Measurements from ENCODE around the gene SLC44A4. TPM values are rescaled to one million over a fixed set of nuclear protein-coding genes. Genes with fewer than 3 reads are reported as not detected.
"Not testable (repeated sequence)": the region's sequence is repeated elsewhere in the genome, so short reads cannot be mapped to it uniquely, and the experiment has no call there.

The SLC44A4 gene
- total RNA-seq, 5 donors from 2014 or later (not counting 1 experiment from before 2014, with no cell fraction given), result 0.13 to 0.96 (median 0.57) TPM; not detected in 2

GRCh38 chr6:31826793-31827285 is 52.0 kb downstream of the SLC44A4 start:
- Histone ChIP-seq H3K4me1 (ENCODE audit: control insufficient read depth in 1 of 2, extremely low read depth in 1 of 2, insufficient read depth in 2 of 2, low read length in 2 of 2) (peaks cover 17 to 48% of the 10 kb centered on the region in 2 experiments), H3K36me3 (ENCODE audit: control insufficient read depth in 2 of 2, extremely low read depth in 1 of 2, insufficient read depth in 1 of 2, low read length in 1 of 2) (no peaks in the 10 kb centered on the region), H3K27me3 (replicated peaks in 1 of 2; ENCODE audit: control insufficient read depth in 2 of 2, extremely low read depth in 1 of 2, insufficient read depth in 2 of 2, low read length in 1 of 2) (no peaks in the 10 kb centered on the region), H3K4me3 (ENCODE audit: control insufficient read depth in 1 of 2, extremely low read depth in 1 of 2, low read length in 1 of 2) (peak overlapping the region; percentile 70 to 82), H3K27ac (ENCODE audit: low read length) (peak overlapping the region; percentile 86), H3K9me3 (no peaks in the 10 kb centered on the region)
- H3K27ac Mint-ChIP-seq, result peak overlapping the region; percentile 98 to 99
- DNase-seq (peak in 5 of 35 experiments; percentile 21 to 41 (median 28)), ATAC-seq (replicated peaks in 1 of 4) (peak; percentile 4 to 18 (median 12))
- H3K27me3 Mint-ChIP-seq, result no peaks in the 10 kb centered on the region
- 0% methylated on average over 5 of the region's 13 CpGs for WGBS (ENCODE audit: insufficient coverage)
- H3K9me3 Mint-ChIP-seq, result no peaks in the 10 kb centered on the region
- ChIA-PET CTCF (interaction anchor here in 1 of 2 donors (0.8 to 1.2 kb wide), 3 partner anchors 97 to 228 kb away, joined by 3 to 4 read pairs (median 3); partner anchors contain the start of gene BAG6), POLR2A (interaction anchor here in 1 of 2 donors (0.6 to 1.2 kb wide), 3 partner anchors 8 to 285 kb away, joined by 3 to 5 read pairs (median 3); partner anchors contain the start of genes DDX39B and LSM2)
- no peaks in the 10 kb centered on the region for H3K36me3 Mint-ChIP-seq
- H3K4me3 Mint-ChIP-seq, result peak overlapping the region; percentile 86 to 92 (median 92)
- peaks cover 40 to 54% (median 40%) of the 10 kb centered on the region in 3 donors for H3K4me1 Mint-ChIP-seq

GRCh38 chr6:31825553-31825952 is 53.2 kb downstream of the SLC44A4 start:
- CTCF ChIA-PET, result no interaction called here
- H3K4me3 Mint-ChIP-seq, result peak overlapping the region in 1 of 3 donors; percentile 86
- H3K27ac Mint-ChIP-seq, result peak overlapping the region; percentile 98 to 99
- no CpG with 5 or more reads among the region's 4 CpGs for WGBS (ENCODE audit: insufficient coverage)
- no peaks in the 10 kb centered on the region for H3K36me3 ChIP-seq (ENCODE audit: control insufficient read depth in 2 of 2, extremely low read depth in 1 of 2, insufficient read depth in 1 of 2, low read length in 1 of 2)
- no peaks in the 10 kb centered on the region for H3K27me3 Mint-ChIP-seq
- no peak for DNase-seq
- no peaks in the 10 kb centered on the region for H3K9me3 Mint-ChIP-seq
- peak overlapping the region; percentile 8 for H3K27ac ChIP-seq (ENCODE audit: low read length)
- H3K9me3 ChIP-seq, result no peaks in the 10 kb centered on the region
- peaks cover 39 to 57% (median 40%) of the 10 kb centered on the region in 3 donors for H3K4me1 Mint-ChIP-seq
- no peaks in the 10 kb centered on the region for H3K27me3 ChIP-seq (replicated peaks in 1 of 2; ENCODE audit: control insufficient read depth in 2 of 2, extremely low read depth in 1 of 2, insufficient read depth in 2 of 2, low read length in 1 of 2)
- H3K36me3 Mint-ChIP-seq, result no peaks in the 10 kb centered on the region
- no peak for ATAC-seq (replicated peaks in 1 of 4)
- H3K4me1 ChIP-seq (ENCODE audit: control insufficient read depth in 1 of 2, extremely low read depth in 1 of 2, insufficient read depth in 2 of 2, low read length in 2 of 2), result peaks cover 12 to 47% of the 10 kb centered on the region in 2 experiments
- H3K4me3 ChIP-seq (ENCODE audit: control insufficient read depth in 1 of 2, extremely low read depth in 1 of 2, low read length in 1 of 2), result no peak overlapping the region
- POLR2A ChIA-PET, result interaction anchor here in 1 of 2 donors (0.6 to 0.7 kb wide), 2 partner anchors 17 to 237 kb away, joined by 3 read pairs; no protein-coding TSS in a partner anchor

GRCh38 chr6:31823592-31824196 is 55.1 kb downstream of the SLC44A4 start:
- ChIA-PET CTCF (interaction anchor here in 1 of 2 donors (0.6 to 1.9 kb wide), 3 partner anchors 12 to 226 kb away, joined by 3 to 6 read pairs (median 3); partner anchors contain the start of gene LSM2), POLR2A (interaction anchor here (0.5 to 0.6 kb wide), 2 partner anchors 11 to 310 kb away, joined by 3 to 6 read pairs; no protein-coding TSS in a partner anchor)
- Mint-ChIP-seq H3K27ac (peak overlapping the region; percentile 52 to 64), H3K4me3 (peak overlapping the region in 1 of 3 donors; percentile 6), H3K4me1 (peaks cover 29 to 62% (median 45%) of the 10 kb centered on the region in 3 donors)
- H3K27me3 ChIP-seq (replicated peaks in 1 of 2; ENCODE audit: control insufficient read depth in 2 of 2, extremely low read depth in 1 of 2, insufficient read depth in 2 of 2, low read length in 1 of 2); ATAC-seq (replicated peaks in 1 of 4); H3K27ac ChIP-seq (ENCODE audit: low read length); H3K4me3 ChIP-seq (ENCODE audit: control insufficient read depth in 1 of 2, extremely low read depth in 1 of 2, low read length in 1 of 2); H3K9me3 Mint-ChIP-seq; H3K36me3 ChIP-seq (ENCODE audit: control insufficient read depth in 2 of 2, extremely low read depth in 1 of 2, insufficient read depth in 1 of 2, low read length in 1 of 2); H3K27me3 Mint-ChIP-seq; DNase-seq; H3K36me3 Mint-ChIP-seq; H3K9me3 ChIP-seq: not testable (repeated sequence)
- no CpG with 5 or more reads among the region's 9 CpGs for WGBS (ENCODE audit: insufficient coverage)
- peaks cover 10 to 54% of the 10 kb centered on the region in 2 experiments for H3K4me1 ChIP-seq (ENCODE audit: control insufficient read depth in 1 of 2, extremely low read depth in 1 of 2, insufficient read depth in 2 of 2, low read length in 2 of 2)

DNA sequence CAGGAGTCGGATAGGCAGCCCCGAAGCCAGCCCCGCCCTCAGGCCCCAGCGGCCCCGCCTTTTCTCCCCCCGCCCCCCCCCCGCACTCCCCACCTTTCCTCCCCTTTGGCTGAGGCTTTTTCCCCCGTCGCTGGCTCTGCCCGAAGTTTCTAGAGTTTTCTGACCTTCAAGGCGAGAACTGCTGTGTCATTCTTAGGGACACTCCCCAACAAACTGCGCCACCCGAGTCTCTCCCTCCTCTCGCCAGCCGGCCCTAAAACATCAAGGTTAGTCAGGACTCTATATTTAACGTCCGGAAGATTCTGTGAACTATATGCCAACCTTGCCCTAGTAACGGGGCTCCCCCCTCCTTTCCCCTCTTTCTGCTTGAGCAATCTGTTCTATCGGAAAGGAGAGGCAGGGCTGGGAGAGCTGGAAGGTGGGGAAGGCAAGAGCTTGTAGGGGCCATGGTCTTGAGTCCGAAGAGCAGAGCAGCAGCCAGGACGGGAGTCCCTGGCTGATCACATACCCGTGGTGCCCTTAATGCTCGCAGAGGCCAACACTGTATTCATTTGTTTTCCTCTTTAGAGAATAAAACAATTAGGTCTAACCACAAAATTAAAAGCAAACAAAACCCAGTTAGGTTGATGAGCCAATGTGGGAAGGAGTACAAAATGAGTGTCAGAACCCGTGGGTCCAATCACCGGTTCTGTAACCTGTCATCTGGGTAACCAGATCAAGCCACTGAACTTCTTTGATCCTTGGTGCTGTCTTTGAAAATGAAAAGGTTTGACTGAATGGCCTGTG is 56.6 kb downstream of the SLC44A4 start:
- DNase-seq, result peak; percentile 32 to 73 (median 45)
- CTCF ChIA-PET, result interaction anchor here (0.6 to 1.9 kb wide), 2 partner anchors 15 to 148 kb away, joined by 3 to 6 read pairs; partner anchors contain the start of gene LSM2 (in 1 of the 2)
- H3K36me3 ChIP-seq (ENCODE audit: control insufficient read depth in 2 of 2, extremely low read depth in 1 of 2, insufficient read depth in 1 of 2, low read length in 1 of 2), result no peaks in the 10 kb centered on the region
- H3K27ac ChIP-seq (ENCODE audit: low read length), result peak overlapping the region; percentile 85
- POLR2A ChIA-PET, result interaction anchor here (0.6 kb wide), 2 partner anchors 15 to 274 kb away, joined by 3 to 4 read pairs; partner anchors contain the start of gene LSM2 (in 1 of the 2)
- Mint-ChIP-seq H3K27ac (peak overlapping the region; percentile 98 to 99), H3K9me3 (no peaks in the 10 kb centered on the region), H3K27me3 (no peaks in the 10 kb centered on the region), H3K4me1 (peaks cover 36 to 74% (median 58%) of the 10 kb centered on the region in 3 donors), H3K36me3 (no peaks in the 10 kb centered on the region), H3K4me3 (peak overlapping the region; percentile 93 to 95 (median 95))
- no peaks in the 10 kb centered on the region for H3K9me3 ChIP-seq
- H3K4me3 ChIP-seq (ENCODE audit: control insufficient read depth in 1 of 2, extremely low read depth in 1 of 2, low read length in 1 of 2), result peak overlapping the region; percentile 78 to 89
- peak; percentile 32 to 53 (median 41) for ATAC-seq (replicated peaks in 1 of 4)
- 0% methylated on average over 7 of the region's 25 CpGs for WGBS (ENCODE audit: insufficient coverage)
- H3K27me3 ChIP-seq (replicated peaks in 1 of 2; ENCODE audit: control insufficient read depth in 2 of 2, extremely low read depth in 1 of 2, insufficient read depth in 2 of 2, low read length in 1 of 2), result no peaks in the 10 kb centered on the region
- H3K4me1 ChIP-seq (ENCODE audit: control insufficient read depth in 1 of 2, extremely low read depth in 1 of 2, insufficient read depth in 2 of 2, low read length in 2 of 2), result peaks cover 14 to 57% of the 10 kb centered on the region in 2 experiments

DNA sequence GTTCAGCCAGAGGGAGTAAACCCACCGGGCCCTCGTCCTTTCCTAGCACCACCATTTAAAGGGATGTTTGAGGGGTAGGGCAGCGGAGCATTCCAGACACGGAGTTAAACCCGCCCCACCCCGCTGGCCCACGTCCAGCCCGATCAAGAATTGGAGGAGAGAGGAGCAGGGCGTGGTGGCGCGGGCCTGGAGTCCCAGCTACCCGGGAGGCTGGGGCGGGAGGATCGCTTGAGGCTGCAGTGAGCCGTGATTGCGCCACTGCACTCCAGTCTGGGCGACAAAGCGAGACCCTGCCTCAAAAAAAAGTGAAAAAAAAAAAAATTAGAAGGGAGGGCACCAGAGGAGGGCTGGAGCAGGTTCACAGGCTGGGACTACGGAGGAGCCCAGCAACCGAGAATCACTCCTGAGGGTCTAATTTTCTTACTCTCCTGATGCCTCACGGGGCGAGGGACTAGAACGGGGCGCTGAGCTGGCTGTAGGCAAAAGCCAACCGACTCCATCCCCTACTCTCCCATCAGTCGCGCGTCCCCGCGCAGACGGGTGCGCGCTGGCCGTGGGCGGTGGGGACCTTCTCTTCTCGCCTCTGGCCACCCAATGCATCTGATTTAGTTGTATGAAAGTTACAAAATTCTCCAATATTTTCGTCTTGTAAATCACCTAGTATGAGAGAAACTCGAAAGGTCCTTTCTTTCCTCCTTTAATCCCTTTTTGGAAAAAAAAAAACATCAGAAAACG is 57.3 kb downstream of the SLC44A4 start:
- ChIA-PET POLR2A (interaction anchor here in 1 of 2 donors (0.6 kb wide), 1 partner anchor 273 kb away, joined by 3 read pairs; no protein-coding TSS in a partner anchor), CTCF (interaction anchor here in 1 of 2 donors (0.6 kb wide), 1 partner anchor 147 kb away, joined by 3 read pairs; no protein-coding TSS in a partner anchor)
- Mint-ChIP-seq H3K4me3 (peak overlapping the region; percentile 93 to 95 (median 95)), H3K27ac (peak overlapping the region; percentile 98 to 99), H3K9me3 (no peaks in the 10 kb centered on the region), H3K4me1 (peaks cover 29 to 66% (median 50%) of the 10 kb centered on the region in 3 donors), H3K27me3 (no peaks in the 10 kb centered on the region), H3K36me3 (no peaks in the 10 kb centered on the region)
- H3K4me1 ChIP-seq (ENCODE audit: control insufficient read depth in 1 of 2, extremely low read depth in 1 of 2, insufficient read depth in 2 of 2, low read length in 2 of 2), result peaks cover 11 to 50% of the 10 kb centered on the region in 2 experiments
- peak overlapping the region; percentile 78 to 89 for H3K4me3 ChIP-seq (ENCODE audit: control insufficient read depth in 1 of 2, extremely low read depth in 1 of 2, low read length in 1 of 2)
- peak overlapping the region; percentile 85 for H3K27ac ChIP-seq (ENCODE audit: low read length)
- H3K27me3 ChIP-seq (replicated peaks in 1 of 2; ENCODE audit: control insufficient read depth in 2 of 2, extremely low read depth in 1 of 2, insufficient read depth in 2 of 2, low read length in 1 of 2), result no peaks in the 10 kb centered on the region
- 21% methylated on average over 12 of the region's 39 CpGs for WGBS (ENCODE audit: insufficient coverage)
- DNase-seq, result peak in 7 of 35 experiments; percentile 16 to 48 (median 34)
- H3K9me3 ChIP-seq, result no peaks in the 10 kb centered on the region
- peak in 3 of 4 experiments; percentile 9 to 18 (median 10) for ATAC-seq (replicated peaks in 1 of 4)
- no peaks in the 10 kb centered on the region for H3K36me3 ChIP-seq (ENCODE audit: control insufficient read depth in 2 of 2, extremely low read depth in 1 of 2, insufficient read depth in 1 of 2, low read length in 1 of 2)
